Measurements from ENCODE around the gene PRDM2. TPM values are rescaled to one million over a fixed set of nuclear protein-coding genes. Genes with fewer than 3 reads are reported as not detected.

Gene PRDM2
- total and polyA plus RNA-seq, 2 of the 13 experiments (the other 11 are each of a cell fraction or from before 2014, with no cell fraction given): 4.0 to 6.5 TPM

- H3K36me3 ChIP-seq (replicated peaks in 1 of 2; ENCODE audit: control insufficient read depth in 1 of 2, insufficient read depth in 2 of 2, low read length in 2 of 2): no peaks in the 10 kb centered on the region
- no peak for DNase-seq (ENCODE audit: low spot score)
- no peak overlapping the region for H3K27ac ChIP-seq (ENCODE audit: extremely low read length, insufficient read depth, low read length)
- in situ Hi-C loops (cut with HindIII; ENCODE audit: extremely low pct_ligation_motif_present, low pct_unique_long_range_greater_than_20kb) (no loop called here), intact Hi-C loops (cut with micrococcal nuclease; ENCODE audit: unreplicated experiment) (no loop called here)
- peaks cover 0 to 42% of the 10 kb centered on the region in 2 experiments; a peak in 4 of 5 replicates for H3K27me3 ChIP-seq (ENCODE audit: control insufficient read depth in 1 of 2, insufficient read depth in 2 of 2, low read length in 2 of 2)
- H2AFZ ChIP-seq (ENCODE audit: low read length): no peak overlapping the region
- H4K20me1 ChIP-seq (ENCODE audit: insufficient read depth, low read length): no peaks in the 10 kb centered on the region
- WGBS (ENCODE audit: low lambda C conversion rate): 0% methylated on average over 1 of the region's 1 CpG
- ChIA-PET CTCF (ENCODE audit: low intra/inter-chr PET ratio, low total read pairs) (no interaction called here), POLR2A (no interaction called here)
- no peak overlapping the region for H3K4me2 ChIP-seq (ENCODE audit: low read depth, low read length)
- no TSS peak for BruUV-seq (replicated peaks)
- no peaks in the 10 kb centered on the region for H3K9me3 ChIP-seq (ENCODE audit: low read length)
- no peak overlapping the region for H3K9ac ChIP-seq (ENCODE audit: insufficient read depth, low read depth, low read length)
- no peak overlapping the region for H3K4me3 ChIP-seq (replicated peaks in 1 of 3; ENCODE audit: insufficient read depth in 1 of 3, low read depth in 2 of 3, low read length in 3 of 3)
- H3K4me1 ChIP-seq (ENCODE audit: insufficient read depth, low read length): no peaks in the 10 kb centered on the region
- H3K79me2 ChIP-seq (ENCODE audit: insufficient read depth, low read length): no peaks in the 10 kb centered on the region
- no peak for FAIRE-seq
- ATAC-seq: no peak
- no peak for TF ChIP-seq ZBTB34 (CRISPR knock-in tag; IDR thresholded peaks at IDR 0.05)
- no peak for TF ChIP-seq BRCA1 (CRISPR knock-in tag; IDR thresholded peaks at IDR 0.05)
- no peak for TF ChIP-seq ZNF276 (CRISPR knock-in tag; IDR thresholded peaks at IDR 0.05; ENCODE audit: low read depth)
- no peak for TF ChIP-seq FLYWCH1 (CRISPR knock-in tag; IDR thresholded peaks at IDR 0.05)
- no peak for TF ChIP-seq ZBED4 (CRISPR knock-in tag; IDR thresholded peaks at IDR 0.05; ENCODE audit: borderline replicate concordance)
- TF ChIP-seq DPF2 (CRISPR knock-in tag; IDR thresholded peaks at IDR 0.05; ENCODE audit: borderline replicate concordance, low read depth): no peak
- TF ChIP-seq PRDM15 (CRISPR knock-in tag; IDR thresholded peaks at IDR 0.05): no peak
- no peak for TF ChIP-seq STAT6 (CRISPR knock-in tag; IDR thresholded peaks at IDR 0.05; ENCODE audit: borderline replicate concordance)
- no peak for TF ChIP-seq ZSCAN30 (CRISPR knock-in tag; IDR thresholded peaks at IDR 0.05)
Observed at GRCh38 chr1:13733711-13734110, 33.7 kb downstream of the PRDM2 start.

Data from HepG2 (cell line).